Measurements from ENCODE around the gene STXBP6.
"Not testable (repeated sequence)": the region's sequence is repeated elsewhere in the genome, so short reads cannot be mapped to it uniquely, and the experiment has no call there.

Gene STXBP6

GRCh38 chr14:24940213-24940783, 109.6 kb downstream of the STXBP6 start:
- H3K27me3 Mint-ChIP-seq, result no peaks in the 10 kb centered on the region
- no peak for DNase-seq
- no peaks in the 10 kb centered on the region for H3K4me1 Mint-ChIP-seq
- no peak overlapping the region for H3K4me3 Mint-ChIP-seq
- no peaks in the 10 kb centered on the region for H3K9me3 Mint-ChIP-seq
- H3K27ac Mint-ChIP-seq, result no peak overlapping the region
- no peak for ATAC-seq

- Mint-ChIP-seq H3K9me3 (no peaks in the 10 kb centered on the region), H3K4me1 (no peaks in the 10 kb centered on the region), H3K27me3 (no peaks in the 10 kb centered on the region), H3K27ac (no peak overlapping the region), H3K4me3 (no peak overlapping the region)
- DNase-seq (no peak), ATAC-seq (no peak)
Observed at GRCh38 chr14:24938593-24938992, 111.4 kb downstream of the STXBP6 start.

GRCh38 chr14:24937300-24937699, 112.6 kb downstream of the STXBP6 start:
- Mint-ChIP-seq H3K27me3 (no peaks in the 10 kb centered on the region), H3K4me3 (no peak overlapping the region), H3K4me1 (no peaks in the 10 kb centered on the region), H3K27ac (no peak overlapping the region), H3K9me3 (no peaks in the 10 kb centered on the region)
- ATAC-seq, result no peak
- no peak for DNase-seq

GRCh38 chr14:24936773-24937172, 113.2 kb downstream of the STXBP6 start:
- H3K9me3 Mint-ChIP-seq, H3K27ac Mint-ChIP-seq, H3K4me3 Mint-ChIP-seq, DNase-seq, H3K4me1 Mint-ChIP-seq, ATAC-seq, H3K27me3 Mint-ChIP-seq: not testable (repeated sequence)

- Mint-ChIP-seq H3K27me3 (peaks cover 6% of the 10 kb centered on the region), H3K4me3 (no peak overlapping the region), H3K27ac (no peak overlapping the region), H3K9me3 (peaks cover 0 to 4% of the 10 kb centered on the region in 2 donors), H3K4me1 (no peaks in the 10 kb centered on the region)
- ATAC-seq (no peak), DNase-seq (no peak)
Observed at GRCh38 chr14:24935796-24936195, 114.2 kb downstream of the STXBP6 start.

GRCh38 chr14:24928386-24928900, 121.5 kb downstream of the STXBP6 start:
- H3K4me1 Mint-ChIP-seq, result no peaks in the 10 kb centered on the region
- no peak for ATAC-seq
- peaks cover 0 to 4% of the 10 kb centered on the region in 2 donors for H3K9me3 Mint-ChIP-seq
- DNase-seq, result no peak
- no peak overlapping the region for H3K4me3 Mint-ChIP-seq
- no peak overlapping the region for H3K27ac Mint-ChIP-seq
- peaks cover 13% of the 10 kb centered on the region for H3K27me3 Mint-ChIP-seq

- H3K27me3 Mint-ChIP-seq, result peaks cover 13% of the 10 kb centered on the region
- no peaks in the 10 kb centered on the region for H3K4me1 Mint-ChIP-seq
- no peak overlapping the region for H3K27ac Mint-ChIP-seq
- H3K9me3 Mint-ChIP-seq, result peaks cover 0 to 4% of the 10 kb centered on the region in 2 donors
- ATAC-seq, result no peak
- H3K4me3 Mint-ChIP-seq, result no peak overlapping the region
- DNase-seq, result no peak
Observed at GRCh38 chr14:24927809-24928208, 122.1 kb downstream of the STXBP6 start.

- ATAC-seq (no peak), DNase-seq (no peak)
- peaks cover 20% of the 10 kb centered on the region for H3K27me3 Mint-ChIP-seq
- H3K27ac Mint-ChIP-seq, result no peak overlapping the region
- H3K4me1 Mint-ChIP-seq, result no peaks in the 10 kb centered on the region
- no peak overlapping the region for H3K4me3 Mint-ChIP-seq
- H3K9me3 Mint-ChIP-seq, result no peaks in the 10 kb centered on the region
Observed at GRCh38 chr14:24925771-24926374, 124.1 kb downstream of the STXBP6 start.

GRCh38 chr14:24924544-24924943, 125.4 kb downstream of the STXBP6 start:
- H3K27ac Mint-ChIP-seq, result no peak overlapping the region
- peaks cover 20% of the 10 kb centered on the region for H3K27me3 Mint-ChIP-seq
- no peak for ATAC-seq
- H3K4me3 Mint-ChIP-seq, result no peak overlapping the region
- no peaks in the 10 kb centered on the region for H3K9me3 Mint-ChIP-seq
- no peaks in the 10 kb centered on the region for H3K4me1 Mint-ChIP-seq
- no peak for DNase-seq

- Mint-ChIP-seq H3K4me3 (no peak overlapping the region), H3K9me3 (no peaks in the 10 kb centered on the region), H3K4me1 (no peaks in the 10 kb centered on the region), H3K27me3 (peaks cover 21% of the 10 kb centered on the region), H3K27ac (no peak overlapping the region)
- ATAC-seq, result no peak
- DNase-seq, result no peak
Observed at GRCh38 chr14:24921903-24922302, 128.0 kb downstream of the STXBP6 start.

GRCh38 chr14:24920265-24921075, 129.5 kb downstream of the STXBP6 start:
- ATAC-seq, result no peak
- no peak overlapping the region for H3K27ac Mint-ChIP-seq
- DNase-seq, result no peak
- no peaks in the 10 kb centered on the region for H3K9me3 Mint-ChIP-seq
- H3K4me1 Mint-ChIP-seq, result no peaks in the 10 kb centered on the region
- peaks cover 24% of the 10 kb centered on the region for H3K27me3 Mint-ChIP-seq
- H3K4me3 Mint-ChIP-seq, result no peak overlapping the region

GRCh38 chr14:24918822-24919221, 131.1 kb downstream of the STXBP6 start:
- no peaks in the 10 kb centered on the region for H3K4me1 Mint-ChIP-seq
- no peak overlapping the region for H3K27ac Mint-ChIP-seq
- DNase-seq (no peak), ATAC-seq (no peak)
- H3K9me3 Mint-ChIP-seq, result no peaks in the 10 kb centered on the region
- H3K27me3 Mint-ChIP-seq, result peaks cover 24% of the 10 kb centered on the region
- H3K4me3 Mint-ChIP-seq, result no peak overlapping the region

GRCh38 chr14:24915958-24916595, 133.9 kb downstream of the STXBP6 start:
- ATAC-seq, result no peak
- no peaks in the 10 kb centered on the region for H3K4me1 Mint-ChIP-seq
- H3K4me3 Mint-ChIP-seq, result no peak overlapping the region

GRCh38 chr14:24915403-24915921, 134.5 kb downstream of the STXBP6 start:
- H3K4me1 Mint-ChIP-seq, result no peaks in the 10 kb centered on the region
- H3K9me3 Mint-ChIP-seq, result no peaks in the 10 kb centered on the region
- ATAC-seq (no peak), DNase-seq (no peak)
- no peak overlapping the region for H3K4me3 Mint-ChIP-seq
- peaks cover 12% of the 10 kb centered on the region for H3K27me3 Mint-ChIP-seq
- H3K27ac Mint-ChIP-seq, result no peak overlapping the region

More at GRCh38 chr14:24915958-24916595, 133.9 kb downstream of the STXBP6 start:
- Mint-ChIP-seq H3K9me3 (no peaks in the 10 kb centered on the region), H3K27ac (no peak overlapping the region), H3K27me3 (peaks cover 11% of the 10 kb centered on the region)
- no peak for DNase-seq

- H3K27ac Mint-ChIP-seq, result no peak overlapping the region
- peaks cover 17% of the 10 kb centered on the region for H3K27me3 Mint-ChIP-seq
Observed at GRCh38 chr14:24913746-24914145, 136.2 kb downstream of the STXBP6 start.

More at GRCh38 chr14:24913746-24914145, 136.2 kb downstream of the STXBP6 start:
- no peak overlapping the region for H3K4me3 Mint-ChIP-seq
- DNase-seq (no peak), ATAC-seq (no peak)
- H3K4me1 Mint-ChIP-seq, result no peaks in the 10 kb centered on the region
- no peaks in the 10 kb centered on the region for H3K9me3 Mint-ChIP-seq

Data from stimulated activated naive CD8-positive, alpha-beta T cell treated with anti-CD3 and anti-CD28 coated beads, Interleukin-15, amount 100 ng/mL, for 72 hours (primary cell).